RPMI7951 (cell line): ENCODE measurements around the gene CLCN5. TPM values are rescaled to one million over a fixed set of nuclear protein-coding genes. Genes with fewer than 3 reads are reported as not detected.

ENCODE experiments used
- DNase-seq: peaks from one replicate; pipeline ENCODE4 v3.0.0-alpha.2; 2012; ENCODE audit warnings: low read depth
- total RNA-seq: library from RNA; depleted of rRNA; stranded (reverse); fragments of >200 nt; shearing (Covaris generic); gene quantifications from 2 replicates; pipeline ENCODE4 v1.2.3, GENCODE V29; 2014; rRNA removed

Gene CLCN5
- total RNA-seq, result 6.6 and 10.8 TPM in 2 replicates

- peak; percentile 94 for DNase-seq
Measured at GRCh38 chrX:49922291-49923241, at the start of gene CLCN5. TSS of gene CLCN5 (plus strand) at chrX:49922596. CDS start at chrX:49925299, 2,703 bp downstream.

GRCh38 chrX:49876750-49877149 lies 45.6 kb upstream of the CLCN5 start:
- peak; percentile 36 for DNase-seq

GRCh38 chrX:49877397-49878101 lies 44.8 kb upstream of the CLCN5 start:
- DNase-seq, result no peak

GRCh38 chrX:49878128-49878833 lies 44.1 kb upstream of the CLCN5 start:
- DNase-seq, result no peak

GRCh38 chrX:49878834-49879655 lies 43.4 kb upstream of the CLCN5 start, which contains the start of gene USP27X:
TSS of gene USP27X (plus strand) at chrX:49879484. CDS start at chrX:49880308, 824 bp downstream.
- peak; percentile 83 for DNase-seq

GRCh38 chrX:49879656-49880277 lies 42.6 kb upstream of the CLCN5 start:
- peak; percentile 0 for DNase-seq

GRCh38 chrX:49880668-49881067 lies 41.7 kb upstream of the CLCN5 start:
- no peak for DNase-seq

- DNase-seq, result peak; percentile 53
Measured at GRCh38 chrX:49884290-49884862, 38.0 kb upstream of the CLCN5 start.

GRCh38 chrX:49892542-49892941 lies 29.9 kb upstream of the CLCN5 start:
- DNase-seq, result no peak

GRCh38 chrX:49896951-49897350 lies 25.4 kb upstream of the CLCN5 start:
- no peak for DNase-seq

- DNase-seq, result no peak
Measured at GRCh38 chrX:49901048-49901447, 21.3 kb upstream of the CLCN5 start.

- no peak for DNase-seq
Measured at GRCh38 chrX:49910344-49910743, 12.1 kb upstream of the CLCN5 start.

- no peak for DNase-seq
Measured at GRCh38 chrX:49912086-49912485, 10.3 kb upstream of the CLCN5 start.

- no peak for DNase-seq
Measured at GRCh38 chrX:49912861-49913260, 9.5 kb upstream of the CLCN5 start.

GRCh38 chrX:49915361-49916222 lies 6.8 kb upstream of the CLCN5 start:
- DNase-seq, result peak; percentile 51

- DNase-seq, result peak; percentile 27
Measured at GRCh38 chrX:49919617-49920016, 2.8 kb upstream of the CLCN5 start.

- DNase-seq, result no peak
Measured at GRCh38 chrX:49921109-49921508, 1.3 kb upstream of the CLCN5 start.

- DNase-seq, result no peak
Measured at GRCh38 chrX:49925176-49925575, 2.8 kb downstream of the CLCN5 start.

GRCh38 chrX:49930039-49930438 lies 7.6 kb downstream of the CLCN5 start:
- no peak for DNase-seq
